HG03159 (cell line): Measurements from ENCODE around the gene B4GALNT2.
"Not testable (repeated sequence)": the region's sequence is repeated elsewhere in the genome, so short reads cannot be mapped to it uniquely, and the experiment has no call there.

Experiments
- ATAC-seq: cut with Tn5 transposase; IDR thresholded peaks from one replicate; pipeline ENCODE4 v1.9.1; 2021; ENCODE audit warnings: mild to moderate bottlenecking, moderate library complexity; ENCODE audit not compliant: unreplicated experiment

The B4GALNT2 gene

DNA sequence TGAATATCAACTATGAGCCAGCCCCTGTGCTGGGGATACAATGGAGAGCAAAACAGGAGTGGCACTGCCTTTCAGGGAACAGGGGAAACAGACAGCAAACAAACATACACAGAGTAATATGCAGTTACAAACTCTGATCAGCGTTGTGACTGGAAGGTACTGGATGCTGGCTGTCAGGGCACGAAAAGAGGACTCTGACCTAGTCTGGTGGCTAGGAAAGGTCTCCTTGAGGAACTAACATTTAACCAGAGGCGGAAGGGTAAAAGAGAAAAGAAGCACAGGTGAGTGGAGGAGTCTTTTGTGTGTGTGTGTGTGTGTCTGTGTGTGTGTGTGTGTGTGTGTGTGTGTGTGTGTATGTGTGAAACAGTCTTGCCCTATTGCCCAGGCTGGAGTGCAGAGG is 12.4 kb upstream of the B4GALNT2 start:
- ATAC-seq: no peak

DNA sequence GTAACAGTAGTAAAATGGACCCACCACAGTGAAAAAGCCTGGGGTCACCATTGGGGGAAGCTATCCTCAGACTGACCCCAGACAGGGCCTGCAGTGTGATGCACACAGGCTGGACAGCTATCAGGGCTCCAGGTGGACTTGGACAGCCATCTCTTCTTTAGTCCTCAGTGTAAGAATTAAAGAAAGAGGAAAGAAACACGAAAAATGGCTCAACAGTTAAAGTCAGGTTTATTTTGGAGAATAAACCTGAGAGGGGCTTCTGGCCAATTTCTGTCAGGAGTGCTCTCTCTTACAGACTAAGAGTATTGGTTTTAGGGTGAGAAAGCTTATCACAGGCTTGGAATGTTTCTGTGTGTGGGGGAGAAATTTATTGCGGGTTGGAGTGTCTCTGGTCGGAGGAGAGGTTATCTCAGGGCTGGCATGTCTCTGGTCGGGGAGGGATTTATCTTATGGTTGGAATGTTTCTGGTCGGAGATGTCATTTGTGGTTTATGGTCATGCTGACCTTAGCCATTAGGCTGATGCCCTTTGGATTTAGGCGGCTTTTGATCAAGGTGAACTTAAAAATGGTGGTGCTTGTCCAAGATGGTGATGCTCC is 10.8 kb upstream of the B4GALNT2 start:
- no peak for ATAC-seq

DNA sequence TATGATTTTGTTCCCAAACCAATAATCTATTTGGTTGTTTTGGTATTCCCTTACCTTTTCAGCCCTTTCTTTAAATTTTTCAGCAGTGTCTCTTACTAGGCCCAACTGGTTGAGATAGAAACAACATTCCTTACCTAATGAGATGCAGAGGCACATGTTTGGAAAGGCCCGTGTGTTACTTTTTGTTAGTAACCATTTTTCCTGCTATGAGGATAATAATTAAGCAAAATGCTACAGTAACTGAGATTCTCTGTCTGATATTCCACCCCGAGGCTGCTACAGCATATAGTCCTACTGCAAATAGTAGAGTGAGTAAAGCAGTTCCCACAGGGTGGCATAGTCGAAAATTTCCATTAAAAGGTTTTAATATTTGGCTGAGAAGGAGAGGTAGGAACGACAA is 10.0 kb upstream of the B4GALNT2 start:
- no peak for ATAC-seq

DNA sequence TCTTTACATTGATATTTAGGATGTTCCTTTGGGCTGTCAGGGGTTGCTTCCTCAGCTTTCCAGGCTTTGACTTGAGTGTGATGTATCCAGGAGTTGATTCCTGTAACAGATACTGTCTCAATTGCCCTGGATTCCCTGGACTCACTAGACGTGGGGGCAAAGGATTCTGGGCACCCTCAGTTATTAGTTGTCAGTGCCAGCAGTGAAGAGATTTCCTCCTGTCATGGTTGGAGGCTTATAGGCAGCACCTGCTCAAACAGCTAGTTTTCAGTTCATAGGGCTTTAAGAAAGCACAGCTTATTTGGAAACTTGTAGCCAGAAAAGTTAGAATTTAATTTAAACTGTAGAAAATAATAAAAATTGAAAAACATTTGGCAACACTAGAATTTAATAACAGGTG is 9.5 kb upstream of the B4GALNT2 start:
- ATAC-seq: no peak

DNA sequence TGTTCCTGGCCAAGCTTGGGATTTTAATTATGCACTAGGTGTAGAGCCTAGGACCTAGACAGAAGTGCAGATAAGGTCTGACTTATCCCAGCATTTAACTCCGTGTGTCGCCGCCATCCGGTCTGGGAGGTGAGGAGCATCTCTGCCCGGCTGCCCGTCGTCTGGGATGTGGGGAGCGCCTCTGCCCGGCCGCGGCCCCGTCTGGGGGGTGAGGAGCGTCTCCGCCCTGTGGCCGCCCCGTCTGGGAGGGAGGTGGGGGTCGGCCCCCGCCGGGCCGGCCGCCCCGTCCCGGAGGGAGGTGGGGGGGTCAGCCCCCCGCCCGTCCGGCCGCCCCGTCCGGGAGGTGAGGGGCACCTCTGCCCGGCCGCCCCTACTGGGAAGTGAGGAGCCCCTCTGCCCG is 7.1 kb upstream of the B4GALNT2 start:
- ATAC-seq: no peak

DNA sequence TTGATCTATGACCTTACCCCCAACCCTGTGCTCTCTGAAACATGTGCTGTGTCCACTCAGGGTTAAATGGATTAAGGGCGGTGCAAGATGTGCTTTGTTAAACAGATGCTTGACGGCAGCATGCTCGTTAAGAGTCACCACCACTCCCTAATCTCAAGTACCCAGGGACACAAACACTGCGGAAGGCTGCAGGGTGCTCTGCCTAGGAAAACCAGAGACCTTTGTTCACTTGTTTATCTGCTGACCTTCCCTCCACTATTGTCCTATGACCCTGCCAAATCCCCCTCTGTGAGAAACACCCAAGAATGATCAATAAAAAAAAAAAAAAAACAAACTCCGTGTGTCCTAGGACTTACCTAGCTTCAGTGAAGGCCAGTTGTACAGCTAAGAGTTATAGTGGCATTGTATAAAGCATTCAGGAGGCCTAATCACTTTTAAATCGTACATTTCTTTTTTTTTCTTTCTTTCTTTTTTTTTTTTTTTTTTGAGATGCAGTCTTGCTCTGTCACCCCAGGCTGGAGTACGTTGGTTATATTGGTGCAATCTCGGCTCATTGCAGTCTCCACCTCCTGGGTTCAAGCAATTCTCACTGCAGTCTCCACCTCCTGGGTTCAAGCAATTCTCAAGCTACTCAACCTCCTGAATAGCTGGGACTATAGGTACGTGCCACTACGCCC is 6.2 kb upstream of the B4GALNT2 start:
- ATAC-seq: not testable (repeated sequence)

DNA sequence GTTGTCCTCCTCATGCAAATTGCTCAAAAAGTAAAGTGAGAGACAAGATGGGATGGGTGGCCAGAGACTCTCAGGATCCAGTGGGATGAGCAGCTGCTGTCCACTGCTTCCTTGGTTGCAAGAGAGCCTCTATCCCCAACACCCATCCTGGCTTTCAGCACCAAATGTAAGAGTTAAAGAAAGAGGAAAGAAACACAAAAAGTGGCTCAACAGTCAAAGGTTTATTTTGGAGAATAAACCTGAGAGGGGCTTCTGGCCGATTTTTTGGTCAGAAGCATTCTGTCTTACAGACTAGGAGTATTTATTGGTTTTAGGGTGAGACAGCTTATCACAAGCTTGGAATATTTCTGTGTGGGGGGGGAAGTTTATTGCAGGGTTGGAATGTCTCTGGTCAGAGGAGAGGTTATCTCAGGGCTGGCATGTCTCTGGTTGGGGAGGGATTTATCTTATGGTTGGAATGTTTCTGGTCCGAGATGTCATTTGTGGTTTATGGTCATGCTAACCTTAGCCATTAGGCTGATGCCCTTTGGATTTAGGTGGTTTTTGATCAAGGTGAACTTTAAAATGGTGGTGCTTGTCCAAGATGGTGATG is 3.1 kb upstream of the B4GALNT2 start:
- ATAC-seq: not testable (repeated sequence)

DNA sequence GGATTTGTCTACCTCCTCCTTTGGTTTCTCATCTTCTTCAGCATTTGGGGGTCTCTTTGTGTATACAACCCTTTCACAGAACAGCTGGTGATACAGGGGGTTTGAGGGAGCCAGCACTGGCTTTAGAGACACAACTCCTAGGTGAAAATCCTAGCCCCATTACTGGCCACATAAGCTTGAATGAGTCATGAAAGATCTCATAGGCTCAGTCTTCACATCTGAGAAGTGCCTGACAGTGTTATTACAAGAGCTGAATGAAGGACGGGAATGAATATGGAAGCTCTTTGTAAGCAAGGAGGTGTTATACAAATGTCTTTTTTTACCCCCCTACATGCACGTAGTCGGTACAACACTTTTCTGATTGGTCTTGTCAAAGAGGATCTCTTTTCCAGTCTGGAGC is 1.7 kb upstream of the B4GALNT2 start:
- ATAC-seq: no peak

DNA sequence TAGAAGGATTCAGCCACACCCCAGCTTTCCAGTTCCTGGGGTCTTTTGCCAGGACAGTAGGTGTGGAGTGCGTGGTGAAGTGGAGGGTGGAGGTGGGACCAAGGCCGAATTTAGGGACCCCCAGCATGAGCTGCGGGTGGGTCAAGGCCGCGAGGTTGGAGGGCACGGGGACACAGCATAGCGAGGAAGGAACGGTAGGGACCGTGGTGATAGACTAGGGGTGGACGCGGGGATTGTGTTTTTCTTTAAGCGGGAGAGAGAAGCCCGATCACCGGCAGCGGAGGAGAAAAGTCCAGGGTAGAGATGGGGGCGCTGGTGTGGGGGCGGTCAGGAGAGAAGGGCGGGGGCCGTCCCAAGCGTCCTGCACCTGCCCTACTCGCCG is 261 bp upstream of the B4GALNT2 start:
- no peak for ATAC-seq

DNA sequence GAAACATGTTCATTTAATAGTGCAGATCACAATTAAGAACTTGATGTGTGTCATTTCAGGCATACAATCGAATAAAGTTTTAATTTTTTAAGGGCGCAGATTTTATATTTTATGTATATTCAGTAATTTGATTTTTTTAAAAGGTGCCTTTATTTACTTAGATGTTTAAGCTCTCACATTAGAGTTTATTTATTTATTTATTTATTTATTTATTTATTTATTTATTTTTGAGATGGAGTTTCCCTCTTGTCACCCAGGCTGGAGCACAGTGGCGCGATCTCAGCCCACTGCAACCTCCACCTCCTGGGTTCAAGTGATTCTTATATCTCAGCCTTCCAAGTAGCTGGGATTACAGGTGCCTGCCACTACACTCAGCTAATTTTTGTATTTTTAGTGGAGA is 3.8 kb downstream of the B4GALNT2 start:
- ATAC-seq: no peak

DNA sequence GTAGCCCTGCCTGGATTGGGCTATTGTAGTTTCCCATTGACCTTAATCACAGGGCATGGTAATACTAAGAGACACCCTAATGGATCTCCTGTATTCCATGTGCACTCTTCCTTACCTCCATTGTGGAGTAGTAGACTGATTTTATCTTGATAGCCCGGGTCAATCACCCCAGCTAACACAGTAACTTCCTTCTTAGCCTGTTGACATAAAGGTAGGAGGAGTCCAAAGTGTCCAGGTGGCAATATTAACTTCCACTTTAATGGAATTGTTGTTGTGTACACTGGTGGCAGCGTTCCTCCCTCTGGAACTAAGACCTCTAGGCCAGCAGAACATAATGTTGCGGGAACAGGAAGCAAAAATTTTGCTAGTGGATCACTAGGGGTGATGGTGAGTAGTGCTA is 13.1 kb downstream of the B4GALNT2 start:
- not testable (repeated sequence) for ATAC-seq

DNA sequence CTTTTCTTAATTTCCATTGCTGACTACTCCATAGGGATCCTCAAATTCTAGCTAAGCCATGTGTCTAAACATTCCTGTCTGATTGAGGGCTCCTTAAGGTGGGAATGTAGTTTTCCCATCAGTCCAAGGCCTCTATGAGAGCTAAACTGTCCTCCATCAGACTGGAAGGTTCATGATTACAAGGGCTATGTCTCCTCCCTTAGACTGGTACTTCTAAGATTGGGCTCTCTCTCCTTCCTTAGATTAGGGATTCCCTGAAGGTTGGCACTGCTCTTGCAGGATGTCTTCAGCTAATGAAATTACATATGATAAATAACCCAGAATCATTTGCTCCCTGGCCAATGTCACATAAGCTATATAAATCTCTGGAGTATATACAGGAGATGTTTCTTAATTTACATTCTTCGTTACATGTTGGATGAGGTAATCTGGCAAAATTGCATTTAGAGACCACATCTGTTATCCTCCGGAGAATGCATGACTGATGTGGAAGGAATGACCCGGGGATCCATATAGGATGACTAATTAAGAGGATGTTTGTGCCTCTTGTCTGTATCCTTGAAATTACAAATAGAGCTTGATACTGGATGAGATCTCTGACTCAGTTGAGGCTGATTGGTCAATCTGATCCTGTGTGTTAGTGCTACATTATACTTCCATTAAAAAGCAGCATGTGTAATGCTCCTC is 14.2 kb downstream of the B4GALNT2 start:
- no peak for ATAC-seq

DNA sequence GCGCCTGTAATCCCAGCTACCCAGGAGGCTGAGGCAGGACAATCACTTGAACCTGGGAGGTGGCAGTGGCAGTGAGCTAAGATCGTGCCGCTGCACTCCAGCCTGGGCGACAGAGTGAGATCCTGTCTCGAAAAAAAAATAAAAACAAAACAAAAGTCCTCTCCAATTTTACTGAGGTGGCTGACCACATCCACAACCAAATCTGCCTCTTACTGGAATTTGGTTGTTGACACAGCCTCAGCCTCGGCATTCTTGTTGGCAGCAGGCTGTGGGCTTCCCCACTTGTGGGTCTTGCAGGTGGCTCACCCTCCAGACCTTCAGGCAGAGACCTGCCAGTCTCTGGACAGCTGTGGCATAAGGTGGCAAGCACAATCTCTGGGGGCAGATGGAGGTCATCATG is 15.6 kb downstream of the B4GALNT2 start:
- ATAC-seq: no peak

DNA sequence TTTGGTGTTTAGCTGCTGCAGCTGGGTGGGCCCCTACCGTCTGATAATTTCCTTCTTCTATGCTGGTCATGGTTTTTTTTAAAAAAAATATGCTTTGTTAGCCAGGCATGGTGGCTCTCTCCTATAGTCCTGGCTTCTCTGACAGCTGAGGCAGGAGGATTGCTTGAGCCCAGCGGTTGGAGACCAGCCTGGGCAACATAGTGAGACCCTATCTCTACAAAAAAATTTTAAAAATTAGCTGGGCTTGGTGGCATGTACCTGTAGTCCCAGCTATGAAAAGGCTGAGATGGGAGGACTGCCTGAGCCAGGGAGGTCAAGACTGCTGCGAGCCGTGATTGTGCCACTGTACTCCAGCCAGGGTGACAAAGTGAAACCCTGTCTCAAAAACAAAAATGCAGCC is 19.4 kb downstream of the B4GALNT2 start:
- ATAC-seq: no peak

DNA sequence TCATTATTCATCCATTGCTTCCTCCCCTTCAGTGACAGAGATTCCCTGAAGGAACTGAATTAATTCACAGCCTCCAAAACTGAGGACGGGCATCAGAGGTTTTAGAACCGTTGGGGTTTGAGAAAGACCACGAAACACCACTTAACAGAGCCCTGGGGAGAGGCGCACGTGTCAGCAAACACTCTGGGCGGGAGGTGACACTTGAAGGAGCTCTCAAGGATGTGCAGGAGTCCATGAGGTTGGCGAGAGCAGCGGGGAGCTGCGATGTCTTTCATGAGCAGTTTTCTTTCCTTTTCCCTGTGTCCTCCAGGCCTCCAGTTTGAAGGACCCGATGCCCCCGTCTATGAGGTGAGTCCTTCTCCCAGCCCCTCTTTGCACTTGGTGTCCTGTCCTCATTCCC is 23.7 kb downstream of the B4GALNT2 start:
- no peak for ATAC-seq

DNA sequence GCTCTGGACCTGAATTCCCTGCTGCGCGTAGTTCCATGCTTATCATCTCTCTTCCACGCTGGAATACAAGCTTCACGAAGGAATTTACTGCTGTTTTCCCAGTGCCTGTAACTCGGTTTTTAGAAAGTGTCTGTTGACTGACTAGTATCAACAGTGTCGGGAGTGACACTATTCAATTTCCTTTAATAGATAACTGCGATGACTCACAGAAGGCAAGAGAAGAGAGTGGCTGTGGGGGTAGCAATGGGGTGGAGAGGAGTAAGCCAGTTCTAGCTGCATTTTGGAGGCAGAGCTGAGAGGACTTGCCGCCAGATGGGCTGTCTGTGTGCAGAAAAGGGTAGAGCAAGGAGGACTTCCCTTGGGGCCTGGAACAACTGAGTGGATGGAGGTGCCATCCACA is 25.2 kb downstream of the B4GALNT2 start:
- no peak for ATAC-seq

DNA sequence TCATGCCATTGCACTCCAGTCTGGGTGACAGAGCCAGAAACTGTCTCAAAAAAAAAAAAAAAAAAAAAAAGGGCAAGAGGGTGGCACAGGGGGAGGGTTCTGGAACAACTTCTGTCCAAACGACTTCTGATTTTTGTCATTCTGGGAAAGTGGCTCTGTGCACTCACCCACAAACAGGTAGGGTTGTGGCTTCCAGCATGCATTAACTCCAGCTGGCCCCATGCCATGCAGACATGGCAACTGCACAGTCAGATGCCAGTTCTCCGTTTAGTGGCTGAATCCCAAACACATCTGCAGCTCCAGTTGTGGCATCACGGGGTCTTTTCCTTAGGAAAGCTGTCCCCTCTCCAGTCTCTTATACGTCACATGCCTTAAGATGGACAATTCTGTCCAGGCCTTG is 30.3 kb downstream of the B4GALNT2 start:
- no peak for ATAC-seq

DNA sequence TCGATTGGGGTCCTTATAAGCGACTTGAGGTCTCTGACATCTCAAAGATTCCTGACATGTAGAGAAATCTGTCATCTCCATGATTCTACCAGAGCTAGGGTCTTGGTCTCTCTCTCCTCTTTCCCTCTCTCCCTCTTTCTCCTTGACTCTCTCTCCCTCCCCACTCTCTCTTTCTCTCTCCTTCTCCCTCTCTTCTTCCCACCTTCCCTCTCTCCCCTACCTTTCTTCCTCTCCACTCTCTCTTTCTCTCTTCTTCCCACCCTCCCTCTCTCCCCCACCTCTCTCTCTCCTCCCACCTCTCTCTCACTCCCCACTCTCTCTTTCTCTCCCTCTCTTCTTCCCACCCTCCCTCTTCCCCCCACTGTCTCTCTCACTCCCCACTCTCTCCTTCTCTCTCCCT is 32.6 kb downstream of the B4GALNT2 start:
- no peak for ATAC-seq

DNA sequence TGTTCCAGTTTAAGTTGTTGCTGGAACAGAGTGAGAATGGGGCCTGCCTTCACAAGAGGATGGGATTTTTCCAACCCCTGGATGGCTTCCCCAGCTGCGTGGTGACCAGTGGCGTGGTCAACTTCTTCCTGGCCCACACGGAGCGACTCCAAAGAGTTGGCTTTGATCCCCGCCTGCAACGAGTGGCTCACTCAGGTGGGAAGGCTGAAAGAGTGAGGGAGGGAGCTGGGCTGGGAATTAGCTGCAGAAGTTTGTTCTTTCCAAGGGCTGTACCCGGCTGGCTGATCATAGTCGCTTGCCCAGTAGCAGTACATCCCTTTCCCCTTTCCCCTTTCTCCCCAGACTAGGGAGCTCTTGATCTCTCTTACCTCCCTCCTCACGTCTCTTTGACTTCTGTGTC is 36.1 kb downstream of the B4GALNT2 start:
- no peak for ATAC-seq

DNA sequence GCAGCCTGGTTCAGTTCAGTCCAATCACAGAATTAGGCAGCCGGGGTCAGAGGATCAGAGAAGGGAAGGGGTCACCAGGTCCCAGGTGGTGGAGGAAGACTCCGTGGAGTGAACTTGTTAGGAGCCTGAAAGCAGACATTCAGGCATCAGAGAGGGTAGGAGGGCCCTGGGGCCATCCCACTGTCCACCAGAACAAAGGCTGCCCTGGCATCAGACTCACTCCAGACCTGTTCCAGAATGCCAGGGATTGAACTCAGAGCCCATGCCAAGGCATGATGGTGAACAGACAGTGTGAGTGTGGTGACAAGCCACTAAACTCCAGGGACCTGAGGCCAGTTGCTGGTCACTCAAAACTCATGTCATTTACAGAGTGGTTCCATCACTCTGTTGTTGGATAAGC is 37.6 kb downstream of the B4GALNT2 start:
- ATAC-seq: no peak

DNA sequence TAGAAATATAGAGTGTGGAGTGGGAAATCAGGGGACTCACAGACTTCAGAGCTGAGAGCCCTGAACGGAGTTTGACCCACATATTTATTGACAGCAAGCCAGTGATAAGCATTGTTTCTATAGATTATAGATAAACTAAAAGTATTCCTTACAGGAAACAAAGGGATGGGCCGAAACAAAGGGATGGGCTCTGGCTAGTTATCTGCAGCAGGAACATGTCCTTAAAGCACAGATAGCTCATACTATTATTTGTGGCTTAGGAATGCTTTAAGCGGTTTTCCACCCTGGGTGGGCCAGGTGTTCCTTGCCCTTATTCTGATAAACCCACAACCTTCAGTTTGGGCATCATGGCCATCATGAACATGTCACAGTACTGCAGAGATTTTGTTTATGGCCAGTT is 38.1 kb downstream of the B4GALNT2 start:
- not testable (repeated sequence) for ATAC-seq

DNA sequence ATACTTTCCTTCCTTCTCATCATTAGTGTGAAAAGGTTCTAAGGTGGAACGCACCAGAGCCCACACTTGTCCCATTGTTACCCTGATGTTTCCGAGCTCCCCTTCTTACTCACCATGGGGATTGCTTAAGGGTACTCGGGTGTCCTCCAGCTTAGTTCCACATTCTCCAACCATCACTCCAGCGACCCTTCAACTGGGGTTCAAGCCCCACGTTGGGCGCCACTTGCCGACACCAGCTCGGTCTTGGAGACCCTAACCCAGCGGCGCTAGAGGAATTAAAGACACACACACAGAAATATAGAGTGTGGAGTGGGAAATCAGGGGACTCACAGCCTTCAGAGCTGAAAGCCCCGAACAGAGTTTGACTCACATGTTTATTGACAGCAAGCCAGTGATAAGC is 43.4 kb downstream of the B4GALNT2 start:
- ATAC-seq: not testable (repeated sequence)
